Nephron progenitor cell (in vitro differentiated cells): Measurements from ENCODE around the gene LMAN1L.

Experiments used
- DNase-seq: peaks from one replicate; pipeline ENCODE4 v3.0.0; 2021
- H3K27ac Mint-ChIP-seq: 2 replicates; pipeline ENCODE4 v1.8.0; 2021; ENCODE audit warnings: mild to moderate bottlenecking, moderate library complexity, mixed read lengths
- H3K27me3 Mint-ChIP-seq: 2 replicates; pipeline ENCODE4 v1.8.0; 2021; ENCODE audit warnings: mild to moderate bottlenecking, low read depth, mixed read lengths; ENCODE audit not compliant: poor library complexity
- H3K36me3 Mint-ChIP-seq: 2 replicates; pipeline ENCODE4 v1.8.0; 2021; ENCODE audit warnings: low read depth, mixed read lengths
- H3K4me1 Mint-ChIP-seq: 2 replicates; pipeline ENCODE4 v1.8.0; 2021; ENCODE audit warnings: mixed read lengths
- H3K4me3 Mint-ChIP-seq: 2 replicates; pipeline ENCODE4 v1.8.0; 2021; ENCODE audit warnings: mild to moderate bottlenecking, moderate library complexity, mixed read lengths
- H3K9me3 Mint-ChIP-seq: 2 replicates; pipeline ENCODE4 v1.8.0; 2021; ENCODE audit warnings: mild to moderate bottlenecking, moderate library complexity, mixed read lengths
- CTCF ChIP-seq: fragments of 200-600 bp; sonication (generic); IDR thresholded peaks from 2 replicates; pipeline ENCODE4 v1.5.0; 2021; ENCODE audit warnings: antibody characterized with exemption

LMAN1L gene

GRCh38 chr15:74840851-74841775, 28.5 kb downstream of the LMAN1L start:
- DNase-seq: no peak
- TF ChIP-seq CTCF: no peak
- H3K4me1 Mint-ChIP-seq: peaks cover 54% of the 10 kb centered on the region
- peaks cover 6% of the 10 kb centered on the region for H3K36me3 Mint-ChIP-seq
- H3K27me3 Mint-ChIP-seq: peaks cover 2% of the 10 kb centered on the region
- H3K27ac Mint-ChIP-seq: no peak overlapping the region
- H3K4me3 Mint-ChIP-seq: peak overlapping the region; percentile 90
- H3K9me3 Mint-ChIP-seq: no peaks in the 10 kb centered on the region

- Mint-ChIP-seq H3K4me3 (peak overlapping the region; percentile 90), H3K27me3 (no peaks in the 10 kb centered on the region), H3K36me3 (peaks cover 10% of the 10 kb centered on the region), H3K9me3 (no peaks in the 10 kb centered on the region), H3K4me1 (peaks cover 54% of the 10 kb centered on the region), H3K27ac (no peak overlapping the region)
- DNase-seq: no peak
- no peak for TF ChIP-seq CTCF
Measured at GRCh38 chr15:74841891-74842373, 29.3 kb downstream of the LMAN1L start.

- peak within 1 kb of the TSS; percentile 90 for H3K4me3 Mint-ChIP-seq
- no peaks in the 10 kb centered on the region for H3K9me3 Mint-ChIP-seq
- peak; percentile 55 for TF ChIP-seq CTCF
- H3K36me3 Mint-ChIP-seq: peaks cover 16% of the 10 kb centered on the region
- H3K27ac Mint-ChIP-seq: peak within 1 kb of the TSS; percentile 92
- peak; percentile 95 for DNase-seq
- H3K27me3 Mint-ChIP-seq: no peaks in the 10 kb centered on the region
- H3K4me1 Mint-ChIP-seq: peaks cover 53% of the 10 kb centered on the region
Measured at GRCh38 chr15:74842581-74843444, 30.2 kb downstream of the LMAN1L start, which contains the start of gene ULK3. Gene ULK3, minus strand, starts transcription at chr15:74843156. Its CDS starts 51 bp downstream, at chr15:74843105.

- no peaks in the 10 kb centered on the region for H3K9me3 Mint-ChIP-seq
- peaks cover 54% of the 10 kb centered on the region for H3K4me1 Mint-ChIP-seq
- no peaks in the 10 kb centered on the region for H3K27me3 Mint-ChIP-seq
Measured at GRCh38 chr15:74843445-74843828, 30.8 kb downstream of the LMAN1L start.

GRCh38 chr15:74843891-74844299, 31.3 kb downstream of the LMAN1L start:
- Mint-ChIP-seq H3K27ac (no peak overlapping the region), H3K4me1 (peaks cover 51% of the 10 kb centered on the region), H3K9me3 (no peaks in the 10 kb centered on the region)

More at GRCh38 chr15:74843445-74843828, 30.8 kb downstream of the LMAN1L start:
- Mint-ChIP-seq H3K27ac (peak overlapping the region; percentile 92), H3K4me3 (peak overlapping the region; percentile 85), H3K36me3 (peaks cover 22% of the 10 kb centered on the region)
- TF ChIP-seq CTCF: no peak
- no peak for DNase-seq

More at GRCh38 chr15:74843891-74844299, 31.3 kb downstream of the LMAN1L start:
- Mint-ChIP-seq H3K27me3 (no peaks in the 10 kb centered on the region), H3K36me3 (peaks cover 26% of the 10 kb centered on the region), H3K4me3 (peak overlapping the region; percentile 85)
- no peak for TF ChIP-seq CTCF
- DNase-seq: no peak
